ENCODE results near the gene CLCA4. TPM values are rescaled to one million over a fixed set of nuclear protein-coding genes. Genes with fewer than 3 reads are reported as not detected.
"Not testable (repeated sequence)": the region's sequence is repeated elsewhere in the genome, so short reads cannot be mapped to it uniquely, and the experiment has no call there.

Gene CLCA4
- total RNA-seq, 1 experiment from 2014 or later, result not detected

DNA sequence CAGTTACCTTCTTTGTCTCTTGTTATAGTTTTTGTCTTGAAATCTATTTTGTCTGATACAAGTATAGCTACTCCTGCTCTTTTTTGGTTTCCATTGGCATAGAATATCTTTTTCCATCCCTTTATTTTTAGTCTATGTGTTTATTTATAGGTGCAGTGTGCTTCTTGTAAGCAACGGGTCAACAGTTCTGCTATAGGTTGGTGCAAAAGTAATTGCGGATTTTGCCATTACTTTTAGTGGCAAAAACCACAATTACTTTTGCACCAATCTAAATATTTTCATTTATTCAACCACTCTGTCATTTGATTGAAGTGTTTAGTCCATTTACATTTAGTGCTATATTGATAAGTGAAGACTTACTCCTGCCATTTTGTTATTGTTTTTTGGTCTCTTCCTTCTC, 59.2 kb downstream of the CLCA4 start:
- not testable (repeated sequence) for H3K27ac ChIP-seq (ENCODE audit: low read length); H2AFZ ChIP-seq (ENCODE audit: low read length); H3K9me3 ChIP-seq (ENCODE audit: low read length); H3K36me3 ChIP-seq (ENCODE audit: insufficient read depth, low read length); H3K4me1 ChIP-seq (ENCODE audit: low read length); DNase-seq; H4K20me1 ChIP-seq (ENCODE audit: insufficient read depth, low read depth, low read length); H3K4me3 ChIP-seq (ENCODE audit: low read length); H3K79me2 ChIP-seq (ENCODE audit: low read length); H3K27me3 ChIP-seq (ENCODE audit: low read length); H3K4me2 ChIP-seq (ENCODE audit: low read depth, low read length, poor library complexity, severe bottlenecking); H3K9me2 ChIP-seq (replicated peaks; ENCODE audit: insufficient read depth, low read length); H3K9ac ChIP-seq (ENCODE audit: low read length)

GRCh38 chr1:86616433-86616832, 69.6 kb downstream of the CLCA4 start:
- peaks cover 22% of the 10 kb centered on the region for H3K4me1 ChIP-seq (ENCODE audit: low read length)
- 0 out of 2 replicates have a peak, but pooled peaks cover 2% of the 10 kb centered on the region for H3K27me3 ChIP-seq (ENCODE audit: low read length)
- H3K79me2 ChIP-seq (ENCODE audit: low read length), result no peaks in the 10 kb centered on the region
- no peaks in the 10 kb centered on the region for H4K20me1 ChIP-seq (ENCODE audit: insufficient read depth, low read depth, low read length)
- H3K9me3 ChIP-seq (ENCODE audit: low read length), result no peaks in the 10 kb centered on the region
- no peaks in the 10 kb centered on the region for H3K36me3 ChIP-seq (ENCODE audit: insufficient read depth, low read length)
- no peak overlapping the region for H3K9ac ChIP-seq (ENCODE audit: low read length)
- H3K27ac ChIP-seq (ENCODE audit: low read length), result peak overlapping the region; percentile 87
- no peak for DNase-seq
- H2AFZ ChIP-seq (ENCODE audit: low read length), result 0 out of 2 replicates have a peak overlapping the region, but pooled peaks have one; percentile 4
- peak overlapping the region; percentile 70 for H3K4me2 ChIP-seq (ENCODE audit: low read depth, low read length, poor library complexity, severe bottlenecking)
- no peaks in the 10 kb centered on the region for H3K9me2 ChIP-seq (replicated peaks; ENCODE audit: insufficient read depth, low read length)
- H3K4me3 ChIP-seq (ENCODE audit: low read length), result no peak overlapping the region

- peak overlapping the region; percentile 96 for H2AFZ ChIP-seq (ENCODE audit: low read length)
- peaks cover 22% of the 10 kb centered on the region for H3K4me1 ChIP-seq (ENCODE audit: low read length)
- H3K4me3 ChIP-seq (ENCODE audit: low read length), result peak overlapping the region; percentile 26; the same call in 1 of the 2 replicates
- DNase-seq, result peak; percentile 95
- peak overlapping the region; percentile 70 for H3K4me2 ChIP-seq (ENCODE audit: low read depth, low read length, poor library complexity, severe bottlenecking)
- 0 out of 2 replicates have a peak, but pooled peaks cover 2% of the 10 kb centered on the region for H3K27me3 ChIP-seq (ENCODE audit: low read length)
- H3K9ac ChIP-seq (ENCODE audit: low read length), result peak overlapping the region; percentile 20; the same call in 1 of the 2 replicates
- no peaks in the 10 kb centered on the region for H3K9me3 ChIP-seq (ENCODE audit: low read length)
- H3K9me2 ChIP-seq (replicated peaks; ENCODE audit: insufficient read depth, low read length), result no peaks in the 10 kb centered on the region
- no peaks in the 10 kb centered on the region for H4K20me1 ChIP-seq (ENCODE audit: insufficient read depth, low read depth, low read length)
- peak overlapping the region; percentile 87 for H3K27ac ChIP-seq (ENCODE audit: low read length)
- no peaks in the 10 kb centered on the region for H3K36me3 ChIP-seq (ENCODE audit: insufficient read depth, low read length)
- H3K79me2 ChIP-seq (ENCODE audit: low read length), result no peaks in the 10 kb centered on the region
Measured at GRCh38 chr1:86616871-86617270, 70.0 kb downstream of the CLCA4 start.

DNA sequence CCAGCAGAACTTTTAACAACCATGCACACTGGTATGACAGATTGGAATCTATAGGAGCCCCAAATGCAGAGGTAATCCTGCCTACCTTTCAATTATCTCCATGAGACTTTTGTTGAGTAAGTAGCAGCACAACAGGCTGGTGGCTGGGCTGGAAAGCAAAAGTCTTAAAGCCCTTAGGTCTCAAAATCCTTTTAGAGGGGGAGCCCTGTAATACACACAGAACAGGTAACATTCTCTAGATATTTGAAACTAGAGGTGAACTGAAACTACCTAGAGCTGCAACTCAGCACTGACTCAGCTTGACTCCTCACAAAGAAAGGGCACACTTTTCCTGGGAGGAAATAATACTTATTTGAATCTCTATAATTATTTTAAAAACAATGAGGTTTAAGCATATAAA, 71.5 kb downstream of the CLCA4 start:
- no peak overlapping the region for H3K9ac ChIP-seq (ENCODE audit: low read length)
- H3K4me1 ChIP-seq (ENCODE audit: low read length), result peaks cover 22% of the 10 kb centered on the region
- no peaks in the 10 kb centered on the region for H3K36me3 ChIP-seq (ENCODE audit: insufficient read depth, low read length)
- no peaks in the 10 kb centered on the region for H3K9me2 ChIP-seq (replicated peaks; ENCODE audit: insufficient read depth, low read length)
- no peak overlapping the region for H3K4me2 ChIP-seq (ENCODE audit: low read depth, low read length, poor library complexity, severe bottlenecking)
- 0 out of 2 replicates have a peak overlapping the region, but pooled peaks have one; percentile 30 for H2AFZ ChIP-seq (ENCODE audit: low read length)
- no peak overlapping the region for H3K27ac ChIP-seq (ENCODE audit: low read length)
- no peak overlapping the region for H3K4me3 ChIP-seq (ENCODE audit: low read length)
- 0 out of 2 replicates have a peak, but pooled peaks cover 2% of the 10 kb centered on the region for H3K27me3 ChIP-seq (ENCODE audit: low read length)
- H3K9me3 ChIP-seq (ENCODE audit: low read length), result no peaks in the 10 kb centered on the region
- DNase-seq, result no peak
- H3K79me2 ChIP-seq (ENCODE audit: low read length), result no peaks in the 10 kb centered on the region
- no peaks in the 10 kb centered on the region for H4K20me1 ChIP-seq (ENCODE audit: insufficient read depth, low read depth, low read length)

DNA sequence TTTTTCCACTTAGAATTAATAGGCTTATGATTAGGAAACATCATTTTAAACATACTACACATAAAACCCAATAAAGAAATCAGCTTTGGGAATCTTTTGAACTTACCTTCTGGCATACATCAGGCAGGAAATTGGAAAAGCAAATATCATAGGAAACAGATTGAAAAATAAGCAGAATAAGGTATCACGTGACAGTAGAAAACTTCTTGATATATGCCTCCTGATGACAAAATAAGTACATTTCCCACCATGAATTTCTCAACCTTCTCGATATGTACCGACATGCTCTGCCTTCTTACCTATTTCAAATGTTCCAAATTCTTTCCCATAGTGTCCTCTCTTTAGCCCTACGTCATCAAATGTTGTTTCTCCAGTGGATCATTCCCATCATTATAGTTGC, 72.4 kb downstream of the CLCA4 start:
- H4K20me1 ChIP-seq (ENCODE audit: insufficient read depth, low read depth, low read length), result no peaks in the 10 kb centered on the region
- H3K4me1 ChIP-seq (ENCODE audit: low read length), result peaks cover 22% of the 10 kb centered on the region
- 0 out of 2 replicates have a peak, but pooled peaks cover 2% of the 10 kb centered on the region for H3K27me3 ChIP-seq (ENCODE audit: low read length)
- no peaks in the 10 kb centered on the region for H3K79me2 ChIP-seq (ENCODE audit: low read length)
- no peaks in the 10 kb centered on the region for H3K9me2 ChIP-seq (replicated peaks; ENCODE audit: insufficient read depth, low read length)
- no peaks in the 10 kb centered on the region for H3K36me3 ChIP-seq (ENCODE audit: insufficient read depth, low read length)
- no peak overlapping the region for H2AFZ ChIP-seq (ENCODE audit: low read length)
- H3K4me2 ChIP-seq (ENCODE audit: low read depth, low read length, poor library complexity, severe bottlenecking), result no peak overlapping the region
- H3K27ac ChIP-seq (ENCODE audit: low read length), result no peak overlapping the region
- H3K4me3 ChIP-seq (ENCODE audit: low read length), result no peak overlapping the region
- DNase-seq, result no peak
- no peak overlapping the region for H3K9ac ChIP-seq (ENCODE audit: low read length)
- H3K9me3 ChIP-seq (ENCODE audit: low read length), result no peaks in the 10 kb centered on the region

- Histone ChIP-seq H3K9me2 (replicated peaks; ENCODE audit: insufficient read depth, low read length) (no peaks in the 10 kb centered on the region), H4K20me1 (ENCODE audit: insufficient read depth, low read depth, low read length) (no peaks in the 10 kb centered on the region), H2AFZ (ENCODE audit: low read length) (no peak overlapping the region), H3K27me3 (ENCODE audit: low read length) (0 out of 2 replicates have a peak, but pooled peaks cover 2% of the 10 kb centered on the region), H3K4me2 (ENCODE audit: low read depth, low read length, poor library complexity, severe bottlenecking) (no peak overlapping the region), H3K4me3 (ENCODE audit: low read length) (no peak overlapping the region), H3K9ac (ENCODE audit: low read length) (no peak overlapping the region), H3K36me3 (ENCODE audit: insufficient read depth, low read length) (no peaks in the 10 kb centered on the region), H3K9me3 (ENCODE audit: low read length) (no peaks in the 10 kb centered on the region), H3K4me1 (ENCODE audit: low read length) (peaks cover 19% of the 10 kb centered on the region), H3K27ac (ENCODE audit: low read length) (no peak overlapping the region), H3K79me2 (ENCODE audit: low read length) (no peaks in the 10 kb centered on the region)
- DNase-seq, result peak; percentile 68
Measured at GRCh38 chr1:86621286-86621685, 74.4 kb downstream of the CLCA4 start.

Other genes with a start within 250 kb of the CLCA4 start
- gene ODF2L, start 150.8 kb upstream of the CLCA4 start, total RNA-seq (2014; rRNA removed; shearing (Covaris generic); ENCODE audit: low replicate concordance), result 6.2 and 11.1 TPM in 2 replicates
- not detected in 2 replicates for gene CLCA2, start 122.9 kb upstream of the CLCA4 start, total RNA-seq (2014; rRNA removed; shearing (Covaris generic); ENCODE audit: low replicate concordance)
- not detected in 2 replicates for gene CLCA1, start 78.2 kb upstream of the CLCA4 start, total RNA-seq (2014; rRNA removed; shearing (Covaris generic); ENCODE audit: low replicate concordance)
- gene SH3GLB1, start 157.5 kb downstream of the CLCA4 start, total RNA-seq (2014; rRNA removed; shearing (Covaris generic); ENCODE audit: low replicate concordance), result 33.4 and 56.6 TPM in 2 replicates

All from Karpas-422 (cell line).